SU-DHL-6 (cell line): Measurements from ENCODE around the gene SCAMP5.

Experiments used
- EZH2phosphoT487 ChIP-seq: fragments of 200-600 bp; sonication (generic), shearing (Covaris generic); conservative IDR thresholded peaks from 2 replicates; pipeline ENCODE4 v1.6.1; 2018; ENCODE audit warnings: mild to moderate bottlenecking, antibody characterized with exemption, low read length, moderate library complexity, mixed read lengths
- TF ChIP-seq, protein P1 (sequence below): fragments of 200-600 bp; sonication (generic); IDR thresholded peaks from one replicate; pipeline ENCODE4 v1.5.1; 2017; ENCODE audit warnings: antibody characterized with exemption, mild to moderate bottlenecking, low read length, moderate library complexity; ENCODE audit not compliant: insufficient read depth, poor library complexity, severe bottlenecking

DNA sequence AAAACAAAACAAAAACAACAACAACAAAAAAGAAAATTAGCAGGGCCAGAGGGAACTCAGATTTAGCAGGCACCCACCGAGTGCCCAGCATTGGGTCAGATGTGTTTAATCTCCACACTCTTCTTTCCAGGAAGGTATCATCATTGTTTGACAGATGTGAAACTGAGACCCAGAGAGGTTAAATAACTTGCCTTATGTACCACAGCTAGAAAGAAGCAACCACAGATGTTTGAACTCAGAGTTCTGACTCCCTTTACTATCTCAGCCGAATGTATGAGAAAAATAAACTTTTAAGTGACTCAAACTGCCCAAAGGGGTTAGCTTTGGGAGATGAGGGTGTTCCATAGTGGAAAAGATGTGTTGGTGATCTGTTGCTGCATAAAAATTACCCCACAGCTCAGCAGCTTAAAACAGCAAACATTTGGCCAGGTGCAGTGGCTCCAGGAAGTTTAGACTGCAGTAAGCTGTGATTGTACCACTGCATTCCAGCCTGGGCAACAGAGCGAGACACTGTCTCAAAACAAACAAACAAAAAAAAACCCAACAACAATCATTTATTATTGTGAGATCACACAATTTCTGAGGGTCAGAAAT is 34.3 kb upstream of the SCAMP5 start:
- TF ChIP-seq, protein P1, sequence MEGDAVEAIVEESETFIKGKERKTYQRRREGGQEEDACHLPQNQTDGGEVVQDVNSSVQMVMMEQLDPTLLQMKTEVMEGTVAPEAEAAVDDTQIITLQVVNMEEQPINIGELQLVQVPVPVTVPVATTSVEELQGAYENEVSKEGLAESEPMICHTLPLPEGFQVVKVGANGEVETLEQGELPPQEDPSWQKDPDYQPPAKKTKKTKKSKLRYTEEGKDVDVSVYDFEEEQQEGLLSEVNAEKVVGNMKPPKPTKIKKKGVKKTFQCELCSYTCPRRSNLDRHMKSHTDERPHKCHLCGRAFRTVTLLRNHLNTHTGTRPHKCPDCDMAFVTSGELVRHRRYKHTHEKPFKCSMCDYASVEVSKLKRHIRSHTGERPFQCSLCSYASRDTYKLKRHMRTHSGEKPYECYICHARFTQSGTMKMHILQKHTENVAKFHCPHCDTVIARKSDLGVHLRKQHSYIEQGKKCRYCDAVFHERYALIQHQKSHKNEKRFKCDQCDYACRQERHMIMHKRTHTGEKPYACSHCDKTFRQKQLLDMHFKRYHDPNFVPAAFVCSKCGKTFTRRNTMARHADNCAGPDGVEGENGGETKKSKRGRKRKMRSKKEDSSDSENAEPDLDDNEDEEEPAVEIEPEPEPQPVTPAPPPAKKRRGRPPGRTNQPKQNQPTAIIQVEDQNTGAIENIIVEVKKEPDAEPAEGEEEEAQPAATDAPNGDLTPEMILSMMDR = no peak
- no peak for TF ChIP-seq EZH2phosphoT487
